Lung (tissue), 12 donors: ENCODE measurements around the gene TNNC1. TPM values are rescaled to one million over a fixed set of nuclear protein-coding genes. Genes with fewer than 3 reads are reported as not detected.

Experiments used
- ATAC-seq: fragments of 200-7000 bp; cut with Tn5 transposase; one replicate; pipeline ENCODE4 v1.9.1; 2020; ENCODE audit warnings: moderate number of reproducible peaks; ENCODE audit not compliant: insufficient read depth, low FRiP score
- DNase-seq, 3 donors: peaks; one replicate each; pipeline ENCODE4 v3.0.0-alpha.2; 2013 to 2017
- H3K27ac ChIP-seq, 2 donors: one replicate each; pipeline ENCODE4 v1.5.1; 2013; ENCODE audit warnings: mild to moderate bottlenecking in 2 of 2, moderate library complexity in 2 of 2, control low read depth in 1 of 2, inconsistent platforms in 1 of 2, low read depth in 1 of 2, low read length in 1 of 2
- H3K27me3 ChIP-seq, 3 donors: one replicate each; pipeline ENCODE4 v1.5.1; 2013; ENCODE audit warnings: low read length in 2 of 3; ENCODE audit not compliant: control insufficient read depth in 3 of 3, insufficient read depth in 3 of 3
- H3K36me3 ChIP-seq, 4 donors: one replicate each; pipeline ENCODE4 v1.5.1; 2013; ENCODE audit warnings: low read length in 4 of 4, mild to moderate bottlenecking in 1 of 4, moderate library complexity in 1 of 4; ENCODE audit not compliant: control insufficient read depth in 4 of 4, insufficient read depth in 4 of 4
- H3K4me1 ChIP-seq, 5 donors: one replicate each; pipeline ENCODE4 v1.5.1; 2013; ENCODE audit warnings: low read length in 5 of 5, mild to moderate bottlenecking in 2 of 5, moderate library complexity in 1 of 5; ENCODE audit not compliant: control insufficient read depth in 5 of 5, insufficient read depth in 5 of 5
- H3K4me3 ChIP-seq: one replicate; pipeline ENCODE4 v1.5.1; 2013; ENCODE audit warnings: mild to moderate bottlenecking, control low read depth, moderate library complexity
- H3K9ac ChIP-seq, 2 donors: one replicate each; pipeline ENCODE4 v1.5.1; 2013; ENCODE audit warnings: low read length in 2 of 2, control low read depth in 1 of 2; ENCODE audit not compliant: insufficient read depth in 1 of 2
- H3K9me3 ChIP-seq, 4 donors: one replicate each; pipeline ENCODE4 v1.5.1; 2013; ENCODE audit warnings: low read length in 3 of 4, mild to moderate bottlenecking in 1 of 4, moderate library complexity in 1 of 4; ENCODE audit not compliant: control insufficient read depth in 4 of 4, insufficient read depth in 3 of 4
- WGBS, 2 donors: extraction: QIAGEN DNeasy Blood & Tissue Kit; methylation state at CpG; one replicate each; pipeline ENCODE4 v1.1.7; 2013; 5-methylcytosine and 5-hydroxymethylcytosine counted together
- polyA plus RNA-seq, 2 donors: library from polyadenylated mRNA; stranded (reverse); fragments of 200-250 nt; gene quantifications; one replicate each; pipeline ENCODE4 v1.2.1, GENCODE V29; 2013
- total RNA-seq, 2 donors: library from RNA; depleted of rRNA in 1 of 2; stranded (reverse); fragments of >200 nt in 1 of 2; gene quantifications; one replicate each; pipeline ENCODE4 v1.2.1, GENCODE V29; 2014 to 2021
- TF ChIP-seq, protein P1 (sequence below): IDR thresholded peaks from 2 replicates; pipeline ENCODE4 v1.5.1; 2012; ENCODE audit warnings: mild to moderate bottlenecking; ENCODE audit errors: control extremely low read depth, extremely low read depth
- donor health status: control.
- donor health status: control.
- donor health status: Bipolar disorder and iron deficiency.
- donor health status: healthy.
- donor health status: DM: yes; HTN: yes; CAD: no.

Gene TNNC1
- total and polyA plus RNA-seq, 4 donors, result 17.3 to 250 (median 33.4) TPM

DNA sequence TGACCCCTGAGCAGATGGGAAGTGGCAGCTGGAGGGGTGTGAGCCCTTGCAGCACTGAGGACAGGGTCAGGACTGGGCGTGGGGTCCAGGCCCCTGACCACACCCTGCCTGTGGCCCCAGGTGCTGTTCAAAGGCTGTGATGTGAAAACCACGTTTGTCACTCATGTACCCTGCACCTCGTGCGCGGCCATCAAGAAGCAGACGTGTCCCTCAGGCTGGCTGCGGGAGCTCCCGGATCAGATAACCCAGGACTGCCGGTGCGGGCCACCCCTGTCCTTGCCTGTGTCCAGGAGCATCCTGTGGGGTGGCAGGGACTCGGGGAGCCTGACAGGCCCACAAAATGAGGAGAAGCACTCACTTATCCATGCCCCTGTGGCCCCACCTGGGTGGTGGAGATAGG is 47.2 kb upstream of the TNNC1 start:
- Histone ChIP-seq H3K36me3 (peaks cover 0 to 9% (median 0%) of the 10 kb centered on the region in 4 donors), H3K4me3 (no peak overlapping the region), H3K9ac (no peak overlapping the region), H3K27me3 (no peaks in the 10 kb centered on the region), H3K4me1 (peaks cover 0 to 4% (median 0%) of the 10 kb centered on the region in 5 donors), H3K27ac (no peak overlapping the region), H3K9me3 (no peaks in the 10 kb centered on the region)
- DNase-seq (no peak), ATAC-seq (no peak)
- TF ChIP-seq, protein P1, sequence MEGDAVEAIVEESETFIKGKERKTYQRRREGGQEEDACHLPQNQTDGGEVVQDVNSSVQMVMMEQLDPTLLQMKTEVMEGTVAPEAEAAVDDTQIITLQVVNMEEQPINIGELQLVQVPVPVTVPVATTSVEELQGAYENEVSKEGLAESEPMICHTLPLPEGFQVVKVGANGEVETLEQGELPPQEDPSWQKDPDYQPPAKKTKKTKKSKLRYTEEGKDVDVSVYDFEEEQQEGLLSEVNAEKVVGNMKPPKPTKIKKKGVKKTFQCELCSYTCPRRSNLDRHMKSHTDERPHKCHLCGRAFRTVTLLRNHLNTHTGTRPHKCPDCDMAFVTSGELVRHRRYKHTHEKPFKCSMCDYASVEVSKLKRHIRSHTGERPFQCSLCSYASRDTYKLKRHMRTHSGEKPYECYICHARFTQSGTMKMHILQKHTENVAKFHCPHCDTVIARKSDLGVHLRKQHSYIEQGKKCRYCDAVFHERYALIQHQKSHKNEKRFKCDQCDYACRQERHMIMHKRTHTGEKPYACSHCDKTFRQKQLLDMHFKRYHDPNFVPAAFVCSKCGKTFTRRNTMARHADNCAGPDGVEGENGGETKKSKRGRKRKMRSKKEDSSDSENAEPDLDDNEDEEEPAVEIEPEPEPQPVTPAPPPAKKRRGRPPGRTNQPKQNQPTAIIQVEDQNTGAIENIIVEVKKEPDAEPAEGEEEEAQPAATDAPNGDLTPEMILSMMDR, result no peak
- 87 to 89% methylated on average over 11 of the region's 11 CpGs for WGBS, 2 donors

DNA sequence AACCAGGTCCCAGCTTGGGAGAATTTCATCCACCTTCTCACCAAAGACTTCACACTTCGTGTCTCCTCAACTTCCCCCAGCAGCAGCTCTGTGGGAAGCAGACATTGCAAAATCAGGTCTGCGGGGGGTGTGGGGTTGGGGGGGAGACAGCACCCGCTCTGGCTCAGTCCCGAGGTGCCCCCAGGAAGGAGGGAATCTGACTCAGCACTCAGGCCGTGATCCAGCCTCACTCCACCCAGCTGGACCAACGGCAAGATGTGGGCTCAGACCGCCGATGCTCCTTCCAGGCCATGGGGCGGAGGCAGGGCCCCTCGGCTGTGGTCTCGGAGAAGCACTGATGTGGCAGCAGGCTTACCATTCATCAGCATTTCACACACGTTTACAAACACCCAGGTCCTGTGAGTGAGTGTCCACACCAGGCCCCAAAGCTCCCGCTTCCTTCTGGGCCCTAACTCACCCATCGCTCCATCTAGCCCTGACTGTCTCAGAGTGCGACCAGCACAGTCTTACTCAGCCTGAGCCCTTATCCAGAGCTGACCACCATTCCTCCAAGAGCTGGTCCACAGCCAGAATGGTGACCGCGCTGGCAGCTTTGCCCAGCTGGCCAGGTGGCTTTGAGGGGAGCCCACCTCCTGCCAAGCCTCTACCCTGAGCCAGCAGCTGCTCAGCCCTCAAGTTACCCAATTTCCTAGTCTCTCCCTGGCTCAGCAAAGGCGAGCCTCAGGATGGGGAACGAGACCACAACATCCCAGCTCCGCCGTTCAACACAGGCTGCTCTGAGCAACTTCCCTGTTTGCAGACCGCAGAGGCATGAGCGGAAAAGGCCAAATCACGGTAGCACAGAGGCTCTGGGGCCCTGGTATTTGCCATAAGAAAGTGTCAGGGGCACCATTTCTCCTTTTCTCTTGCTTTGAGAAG is 44.6 kb upstream of the TNNC1 start:
- Histone ChIP-seq H3K36me3 (peaks cover 0 to 10% (median 0%) of the 10 kb centered on the region in 4 donors), H3K27ac (peak overlapping the region in 1 of 2 donors; percentile 34), H3K9ac (no peak overlapping the region), H3K27me3 (no peaks in the 10 kb centered on the region), H3K9me3 (no peaks in the 10 kb centered on the region), H3K4me3 (no peak overlapping the region), H3K4me1 (peaks cover 0 to 20% (median 0%) of the 10 kb centered on the region in 5 donors)
- TF ChIP-seq, protein P1, result no peak
- WGBS, 2 donors, result 21 to 64% methylated on average over 24 of the region's 24 CpGs
- no peak for ATAC-seq
- DNase-seq, result peak in 1 of 3 donors; percentile 35

DNA sequence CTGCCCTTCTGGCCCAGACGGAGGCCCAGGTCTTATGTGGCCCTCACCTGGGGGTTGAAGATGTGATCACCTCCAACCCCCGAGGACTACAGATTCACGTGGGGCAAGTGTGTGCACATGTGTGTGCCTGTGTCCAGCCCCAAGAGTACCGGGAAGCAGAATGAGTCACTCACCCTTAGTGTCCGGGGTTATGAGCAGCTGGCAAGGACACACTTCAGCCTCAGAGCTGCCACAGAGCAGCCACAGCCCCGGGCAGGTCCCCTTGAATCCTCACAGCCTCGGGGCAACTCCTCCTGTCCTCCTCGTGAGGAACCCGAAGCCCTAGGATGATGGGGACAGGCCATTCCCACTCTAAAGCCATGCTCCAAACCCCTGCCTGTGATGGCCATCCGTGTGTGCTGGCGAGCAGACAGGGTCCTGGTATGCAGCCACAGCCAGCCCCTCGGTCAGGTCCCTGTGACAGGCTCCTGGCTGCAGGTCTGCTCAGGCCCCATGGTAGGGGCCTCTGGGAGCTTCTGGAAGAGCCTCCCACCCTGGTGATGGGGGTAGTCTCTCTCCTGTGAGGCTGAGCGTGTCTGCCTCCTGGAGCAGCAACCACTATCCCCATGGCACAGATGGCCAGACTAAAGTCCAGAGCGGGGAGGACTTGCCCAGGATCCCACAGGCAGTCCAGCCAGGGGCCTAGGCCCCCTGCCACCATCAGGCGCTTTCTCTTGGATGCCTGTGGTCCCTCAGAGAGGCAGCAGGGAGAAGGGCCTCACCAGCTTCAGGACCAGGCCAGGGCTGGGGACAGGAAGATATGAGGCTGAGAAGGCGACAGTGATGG is 42.1 kb upstream of the TNNC1 start:
- peak overlapping the region; percentile 50 to 85 for H3K27ac ChIP-seq
- TF ChIP-seq, protein P1, result no peak
- no peak for DNase-seq

More for the DNA sequence above, 42.1 kb upstream of the TNNC1 start:
- H3K4me1 ChIP-seq, result peaks cover 0 to 39% (median 0%) of the 10 kb centered on the region in 5 donors
- peaks cover 0 to 31% (median 8%) of the 10 kb centered on the region in 4 donors for H3K36me3 ChIP-seq
- peak overlapping the region; percentile 37 for H3K4me3 ChIP-seq
- 56 to 66% methylated on average over 16 of the region's 16 CpGs for WGBS, 2 donors
- ATAC-seq, result peak; percentile 44
- H3K27me3 ChIP-seq, result no peaks in the 10 kb centered on the region
- no peaks in the 10 kb centered on the region for H3K9me3 ChIP-seq
- H3K9ac ChIP-seq, result no peak overlapping the region
